OCI-LY3 (cell line): ENCODE data around the gene RPS19BP1.

ENCODE experiments used
- H2AFZ ChIP-seq: fragments of 200-600, 300-600 bp; shearing (Covaris generic); 2 replicates; pipeline ENCODE4 v1.6.0; 2014; ENCODE audit warnings: antibody characterized with exemption, low read depth, low read length
- H3K27ac ChIP-seq: fragments of 200-600, 300-600 bp; sonication (generic); 2 replicates; pipeline ENCODE4 v1.5.1; 2014; ENCODE audit warnings: mild to moderate bottlenecking, low read length, moderate library complexity, mixed read lengths
- H3K27me3 ChIP-seq: fragments of 200-600, 300-600 bp; sonication (generic); 2 replicates; pipeline ENCODE4 v1.6.1; 2014; ENCODE audit warnings: low read depth, low read length, mixed read lengths
- H3K36me3 ChIP-seq: fragments of 200-600, 300-600 bp; sonication (generic); replicated peaks from 2 replicates; pipeline ENCODE3; 2014; ENCODE audit warnings: low read depth, low read length, mixed read lengths
- H3K4me1 ChIP-seq: fragments of 300-600, 200-600 bp; sonication (generic); 2 replicates; pipeline ENCODE4 v1.6.1; 2014; ENCODE audit warnings: low read length, mixed read lengths
- H3K4me2 ChIP-seq: fragments of 200-600, 300-600 bp; sonication (generic); 2 replicates; pipeline ENCODE4 v1.6.1; 2014; ENCODE audit warnings: low read length, mixed read lengths
- H3K4me3 ChIP-seq: fragments of 300-600, 200-600 bp; sonication (generic); 2 replicates; pipeline ENCODE4 v1.5.1; 2014; ENCODE audit warnings: antibody characterized with exemption, mild to moderate bottlenecking, low read length, moderate library complexity
- H3K79me2 ChIP-seq: fragments of 300-600, 200-600 bp; shearing (Covaris generic); 2 replicates; pipeline ENCODE4 v1.6.1; 2014; ENCODE audit warnings: mild to moderate bottlenecking, low read length, mixed read lengths
- H3K9ac ChIP-seq: fragments of 300-600, 200-600 bp; shearing (Covaris generic); 2 replicates; pipeline ENCODE4 v1.6.0; 2014; ENCODE audit warnings: mild to moderate bottlenecking, low read length, moderate library complexity
- H3K9me3 ChIP-seq: fragments of 200-600, 300-600 bp; shearing (Covaris generic); 2 replicates; pipeline ENCODE4 v1.6.1; 2014; ENCODE audit warnings: low read length, mixed read lengths; ENCODE audit not compliant: insufficient read depth
- H4K20me1 ChIP-seq: fragments of 200-600, 300-600 bp; sonication (generic); 2 replicates; pipeline ENCODE4 v1.6.1; 2016; ENCODE audit warnings: low read length, mixed read lengths; ENCODE audit not compliant: insufficient read depth
- EZH2phosphoT487 ChIP-seq: fragments of 200-600 bp; shearing (Covaris generic); IDR thresholded peaks from 2 replicates; pipeline ENCODE4 v1.6.1; 2018; ENCODE audit warnings: antibody characterized with exemption, mixed run types, low read depth
- TF ChIP-seq, protein P1 (sequence below): fragments of 200-600, 300-600 bp; sonication (generic); IDR thresholded peaks from 2 replicates; pipeline ENCODE4 v1.5.1; 2014; ENCODE audit warnings: antibody characterized with exemption, low read length, low read depth

The RPS19BP1 gene

DNA sequence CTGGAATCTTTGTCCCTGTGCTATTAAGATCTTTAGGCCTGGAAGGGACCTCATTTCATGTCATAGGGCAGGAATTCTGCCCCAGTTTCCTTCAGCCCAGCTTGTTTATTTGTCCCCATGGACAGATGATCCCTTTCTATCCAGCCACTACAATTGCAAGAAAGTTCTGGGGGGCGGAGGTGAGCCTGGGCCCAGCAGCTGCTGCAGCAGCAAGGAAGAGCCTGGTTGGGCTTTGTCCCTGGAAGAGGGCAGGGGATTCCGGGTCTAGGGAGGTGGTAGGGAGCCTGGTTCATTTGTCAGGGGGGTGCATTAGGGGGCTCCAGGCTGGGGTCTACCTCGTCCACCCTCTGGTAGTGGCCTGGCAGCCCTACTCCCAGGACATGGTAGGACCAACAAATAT, 21.6 kb upstream of the RPS19BP1 start:
- no peak overlapping the region for H2AFZ ChIP-seq
- no peak overlapping the region for H3K4me3 ChIP-seq
- H3K79me2 ChIP-seq, result no peaks in the 10 kb centered on the region
- H4K20me1 ChIP-seq, result no peaks in the 10 kb centered on the region
- TF ChIP-seq, protein P1, sequence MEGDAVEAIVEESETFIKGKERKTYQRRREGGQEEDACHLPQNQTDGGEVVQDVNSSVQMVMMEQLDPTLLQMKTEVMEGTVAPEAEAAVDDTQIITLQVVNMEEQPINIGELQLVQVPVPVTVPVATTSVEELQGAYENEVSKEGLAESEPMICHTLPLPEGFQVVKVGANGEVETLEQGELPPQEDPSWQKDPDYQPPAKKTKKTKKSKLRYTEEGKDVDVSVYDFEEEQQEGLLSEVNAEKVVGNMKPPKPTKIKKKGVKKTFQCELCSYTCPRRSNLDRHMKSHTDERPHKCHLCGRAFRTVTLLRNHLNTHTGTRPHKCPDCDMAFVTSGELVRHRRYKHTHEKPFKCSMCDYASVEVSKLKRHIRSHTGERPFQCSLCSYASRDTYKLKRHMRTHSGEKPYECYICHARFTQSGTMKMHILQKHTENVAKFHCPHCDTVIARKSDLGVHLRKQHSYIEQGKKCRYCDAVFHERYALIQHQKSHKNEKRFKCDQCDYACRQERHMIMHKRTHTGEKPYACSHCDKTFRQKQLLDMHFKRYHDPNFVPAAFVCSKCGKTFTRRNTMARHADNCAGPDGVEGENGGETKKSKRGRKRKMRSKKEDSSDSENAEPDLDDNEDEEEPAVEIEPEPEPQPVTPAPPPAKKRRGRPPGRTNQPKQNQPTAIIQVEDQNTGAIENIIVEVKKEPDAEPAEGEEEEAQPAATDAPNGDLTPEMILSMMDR, result no peak
- no peak for TF ChIP-seq EZH2phosphoT487
- no peaks in the 10 kb centered on the region for H3K36me3 ChIP-seq
- no peaks in the 10 kb centered on the region for H3K4me1 ChIP-seq
- peaks cover 19% of the 10 kb centered on the region for H3K27me3 ChIP-seq
- no peak overlapping the region for H3K27ac ChIP-seq
- H3K9me3 ChIP-seq, result no peaks in the 10 kb centered on the region
- H3K9ac ChIP-seq, result no peak overlapping the region
- H3K4me2 ChIP-seq, result no peak overlapping the region

DNA sequence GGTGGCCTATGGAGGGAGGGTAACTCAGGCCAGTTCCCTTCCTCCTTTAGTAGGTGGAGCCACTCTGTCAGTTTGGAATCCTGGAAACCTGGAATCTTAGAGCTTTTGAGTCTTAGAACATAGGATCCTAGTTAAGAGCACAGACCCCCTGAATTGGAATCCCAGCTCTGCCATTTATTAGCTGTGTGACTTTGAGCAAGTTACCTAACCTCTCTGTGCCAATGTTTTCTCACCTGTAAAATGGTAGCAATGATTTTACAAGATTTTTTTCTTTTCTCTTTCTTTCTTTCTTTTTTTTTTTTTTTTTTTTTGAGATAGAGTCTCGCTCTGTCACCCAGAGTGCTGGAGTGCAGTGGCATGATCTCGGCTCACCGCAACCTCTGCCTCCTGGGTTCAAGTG, 20.9 kb upstream of the RPS19BP1 start:
- Histone ChIP-seq H3K36me3 (no peaks in the 10 kb centered on the region), H3K9me3 (no peaks in the 10 kb centered on the region), H2AFZ (no peak overlapping the region), H4K20me1 (no peaks in the 10 kb centered on the region), H3K4me1 (no peaks in the 10 kb centered on the region), H3K27me3 (peaks cover 19% of the 10 kb centered on the region), H3K4me2 (no peak overlapping the region), H3K27ac (no peak overlapping the region), H3K4me3 (no peak overlapping the region), H3K9ac (no peak overlapping the region), H3K79me2 (no peaks in the 10 kb centered on the region)
- no peak for TF ChIP-seq EZH2phosphoT487
- TF ChIP-seq, protein P1, result no peak

DNA sequence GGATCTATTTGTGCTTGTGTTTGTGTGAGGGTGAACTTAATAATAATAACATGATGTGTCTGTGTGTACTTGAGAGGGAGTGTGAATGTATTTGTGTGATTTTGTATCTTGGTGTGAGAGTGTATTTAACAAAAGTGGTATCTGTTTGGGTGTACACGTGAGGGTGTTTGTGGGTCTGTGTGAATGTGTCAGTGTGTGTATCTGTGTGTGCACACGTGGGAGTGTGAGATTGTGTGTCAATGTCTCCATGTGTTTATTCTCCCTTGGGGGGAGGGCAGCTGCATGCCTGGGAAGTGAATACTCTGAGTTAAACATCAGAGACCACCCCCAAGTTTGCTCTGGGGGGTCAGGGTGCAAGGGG, 15.0 kb upstream of the RPS19BP1 start:
- Histone ChIP-seq H3K27ac (no peak overlapping the region), H3K9me3 (no peaks in the 10 kb centered on the region), H2AFZ (no peak overlapping the region), H3K27me3 (peaks cover 21% of the 10 kb centered on the region), H3K36me3 (no peaks in the 10 kb centered on the region), H3K9ac (no peak overlapping the region), H4K20me1 (no peaks in the 10 kb centered on the region), H3K4me3 (no peak overlapping the region), H3K79me2 (no peaks in the 10 kb centered on the region), H3K4me1 (no peaks in the 10 kb centered on the region), H3K4me2 (no peak overlapping the region)
- TF ChIP-seq, protein P1, result no peak
- TF ChIP-seq EZH2phosphoT487, result no peak

DNA sequence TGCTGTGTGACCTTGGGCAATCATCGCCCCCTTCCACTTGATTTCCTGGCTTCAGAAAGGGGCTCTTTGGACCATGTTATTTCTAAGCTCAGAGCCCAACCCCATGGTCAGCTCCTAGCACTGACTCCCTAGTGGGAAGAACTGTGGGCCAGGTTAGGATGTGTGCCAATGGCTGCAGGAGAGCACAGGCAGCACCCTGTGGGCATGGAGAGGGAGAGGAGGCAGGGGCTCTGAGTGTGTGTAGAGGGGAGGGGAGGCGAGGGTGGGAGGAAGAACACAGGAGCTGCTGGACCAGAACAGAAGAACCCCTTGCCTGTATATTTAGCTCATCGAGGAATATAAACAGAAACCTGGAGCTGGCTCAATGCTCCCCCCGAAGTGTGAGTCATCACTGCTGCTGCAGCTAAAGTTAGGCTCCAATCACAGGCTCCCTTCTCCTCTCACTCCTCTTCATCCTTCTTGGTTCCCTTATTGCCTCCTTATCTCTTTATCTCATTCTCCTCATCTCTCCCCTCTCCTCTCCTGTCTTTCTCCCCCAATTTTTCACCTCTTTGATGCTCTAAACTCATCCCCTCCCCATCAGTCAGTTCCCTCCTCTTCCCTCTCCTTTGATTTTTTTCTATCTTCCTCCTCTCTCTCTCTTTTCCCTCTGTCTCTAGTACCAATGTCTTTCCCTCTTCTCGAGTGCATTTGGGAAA, 14.5 kb upstream of the RPS19BP1 start:
- H3K9ac ChIP-seq, result no peak overlapping the region
- peaks cover 18% of the 10 kb centered on the region for H3K27me3 ChIP-seq
- no peaks in the 10 kb centered on the region for H4K20me1 ChIP-seq
- no peaks in the 10 kb centered on the region for H3K9me3 ChIP-seq
- H3K79me2 ChIP-seq, result no peaks in the 10 kb centered on the region
- TF ChIP-seq EZH2phosphoT487, result no peak
- TF ChIP-seq, protein P1, result no peak
- no peaks in the 10 kb centered on the region for H3K36me3 ChIP-seq
- H3K27ac ChIP-seq, result no peak overlapping the region
- H3K4me1 ChIP-seq, result no peaks in the 10 kb centered on the region
- no peak overlapping the region for H2AFZ ChIP-seq
- no peak overlapping the region for H3K4me2 ChIP-seq
- H3K4me3 ChIP-seq, result no peak overlapping the region
